SH-SY5Y (cell line): ENCODE results near the gene FCGR3A.

Experiments
- GATA2 ChIP-seq: IDR thresholded peaks from 2 replicates; pipeline ENCODE4 v1.6.1; 2011; ENCODE audit warnings: mild to moderate bottlenecking, low read depth, low read length
- GATA3 ChIP-seq: IDR thresholded peaks from 2 replicates; pipeline ENCODE4 v1.6.1; 2011; ENCODE audit warnings: low read depth, mild to moderate bottlenecking, low read length, moderate library complexity

DNA sequence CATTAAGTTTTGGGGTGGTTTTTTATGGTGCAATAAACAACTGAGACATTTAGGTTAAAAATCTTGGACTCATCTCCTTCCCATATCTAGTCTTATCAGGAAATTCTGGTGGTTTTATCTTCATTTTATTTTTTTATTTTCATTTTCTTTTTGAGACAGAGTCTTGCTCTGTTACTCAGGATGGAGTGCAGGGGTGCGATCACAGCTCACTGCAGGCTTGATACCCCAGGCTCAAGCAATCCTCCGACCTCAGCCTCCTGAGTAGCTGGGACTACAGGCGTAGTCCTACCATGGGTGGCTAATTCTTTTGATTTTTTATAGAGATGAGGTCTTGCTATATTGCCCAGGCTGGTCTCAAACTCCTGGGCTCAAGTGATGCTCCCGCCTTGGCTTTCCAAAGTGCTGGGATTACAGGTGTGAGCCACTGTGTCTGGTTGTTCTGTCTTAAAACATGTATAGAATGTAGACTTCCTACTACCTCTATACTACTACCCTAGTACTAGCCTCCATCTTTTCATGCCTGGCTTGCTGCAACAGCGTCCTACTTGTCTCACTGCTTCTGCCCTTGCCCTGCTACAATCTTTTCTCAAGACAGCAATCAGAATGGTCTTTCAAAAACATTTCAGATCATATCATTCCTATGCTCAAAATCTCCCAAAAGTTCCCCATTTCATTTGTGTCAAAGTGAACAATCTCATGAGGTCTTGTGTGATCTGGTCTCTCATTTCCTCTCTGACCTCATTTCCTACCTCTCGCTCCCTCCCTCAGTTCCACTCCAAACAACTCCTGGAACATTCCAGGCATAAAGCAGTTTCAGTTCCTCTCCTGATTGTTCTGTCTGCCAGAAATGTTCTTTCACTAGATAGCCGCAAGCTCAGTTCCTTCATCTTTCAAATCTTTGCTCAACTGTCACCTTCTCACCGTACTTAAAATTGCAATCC is 50.2 kb downstream of the FCGR3A start:
- no peak for TF ChIP-seq GATA3
- TF ChIP-seq GATA2: no peak
